Fibroblast of skin of back (primary cell): Measurements from ENCODE around the gene CLPTM1.
"Not testable (repeated sequence)": the region's sequence is repeated elsewhere in the genome, so short reads cannot be mapped to it uniquely, and the experiment has no call there.

Experiments used
- DNase-seq: peaks from one replicate; pipeline ENCODE4 v3.0.0-alpha.2; 2013

CLPTM1 gene

GRCh38 chr19:44984005-44984404, 28.8 kb downstream of the CLPTM1 start:
- no peak for DNase-seq

DNA sequence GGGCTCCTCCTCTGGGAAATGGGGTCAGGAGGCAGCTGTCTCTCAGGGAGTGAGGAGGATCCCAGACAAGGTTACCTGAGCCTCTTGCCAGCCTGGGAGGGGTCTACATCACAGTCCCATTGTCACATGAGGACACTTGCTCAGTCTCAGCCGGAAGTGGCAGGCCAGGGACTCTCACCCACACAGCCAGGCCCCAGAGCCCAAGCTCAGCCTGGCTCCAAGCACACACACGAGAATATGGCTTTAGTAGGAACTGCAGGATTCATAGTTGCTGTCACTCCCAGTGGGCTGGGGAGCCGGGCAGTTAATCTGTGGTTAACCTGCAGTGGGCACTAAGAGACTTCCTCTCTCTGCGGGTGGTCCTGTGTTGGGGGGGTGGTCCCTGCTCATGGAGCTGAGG, 30.3 kb downstream of the CLPTM1 start:
- DNase-seq = no peak

- DNase-seq = no peak
Measured at GRCh38 chr19:44986389-44986788, 31.2 kb downstream of the CLPTM1 start.

- no peak for DNase-seq
Measured at GRCh38 chr19:44987148-44987675, 32.0 kb downstream of the CLPTM1 start.

- DNase-seq = no peak
Measured at GRCh38 chr19:44988273-44988672, 33.1 kb downstream of the CLPTM1 start.

DNA sequence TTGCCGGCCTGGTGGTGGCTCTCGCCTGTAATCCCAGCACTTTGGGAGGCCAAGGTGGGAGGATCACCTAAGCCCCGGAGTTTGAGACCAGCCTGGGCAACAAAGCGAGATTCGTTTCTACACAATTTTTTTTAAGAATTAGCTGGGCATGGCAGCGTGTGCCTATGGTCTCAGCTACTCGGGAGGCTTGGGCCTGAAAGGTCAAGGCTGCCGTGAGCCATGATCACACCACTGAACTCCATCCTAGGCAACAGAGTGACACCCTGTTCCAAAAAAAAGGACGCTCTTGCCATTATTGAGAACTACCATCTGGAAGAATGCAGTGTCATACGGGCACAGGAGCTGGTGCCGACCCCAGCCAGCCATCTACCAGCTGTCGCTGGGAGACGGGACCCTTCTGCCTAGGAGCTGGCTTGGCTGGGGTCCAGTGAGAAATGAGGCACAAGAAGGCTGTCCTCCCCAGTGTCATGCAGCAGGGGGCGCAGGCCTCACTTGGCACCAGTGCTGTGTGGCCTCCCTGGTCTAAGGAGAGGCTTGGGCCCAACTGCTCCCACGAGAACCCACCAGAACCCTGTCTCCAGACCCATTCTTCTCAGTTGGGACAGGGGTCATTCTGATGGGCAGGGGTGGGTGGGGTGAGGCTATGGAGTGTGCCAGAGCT, 33.8 kb downstream of the CLPTM1 start:
- DNase-seq = peak; percentile 64

DNA sequence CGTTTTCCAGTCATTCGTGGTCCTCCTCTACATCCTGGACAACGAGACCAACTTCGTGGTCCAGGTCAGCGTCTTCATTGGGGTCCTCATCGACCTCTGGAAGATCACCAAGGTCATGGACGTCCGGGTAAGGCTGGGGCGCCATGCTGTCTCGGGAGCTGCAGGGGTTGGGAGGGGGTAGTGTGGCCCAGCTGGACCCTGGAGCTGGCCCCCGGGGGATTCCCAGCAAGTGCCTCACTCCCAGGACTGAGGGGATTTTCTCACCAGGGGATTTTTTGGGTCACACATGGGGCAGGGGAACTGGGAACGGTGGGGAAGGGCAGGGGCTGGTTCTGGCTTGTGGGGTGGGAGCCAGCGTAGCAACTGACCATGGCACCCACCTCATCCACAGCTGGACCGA, 35.3 kb downstream of the CLPTM1 start:
- no peak for DNase-seq

DNA sequence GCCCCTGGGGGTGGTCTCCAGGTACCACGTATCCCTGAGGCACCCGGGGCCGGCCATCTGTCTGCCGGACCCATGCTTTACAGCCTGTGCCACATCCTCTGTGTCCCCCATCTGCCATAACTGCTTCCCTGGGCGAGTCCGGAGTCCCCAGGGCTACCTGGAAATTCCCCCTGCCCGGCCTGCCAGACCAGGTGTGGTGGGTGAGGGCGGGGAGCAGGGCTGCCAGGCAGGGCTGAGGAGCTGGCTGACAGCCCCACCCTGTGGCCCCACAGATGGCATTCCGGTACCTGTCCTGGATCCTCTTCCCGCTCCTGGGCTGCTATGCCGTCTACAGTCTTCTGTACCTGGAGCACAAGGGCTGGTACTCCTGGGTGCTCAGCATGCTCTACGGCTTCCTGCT, 35.8 kb downstream of the CLPTM1 start:
- no peak for DNase-seq

- DNase-seq = no peak
Measured at GRCh38 chr19:44992336-44993163, 37.4 kb downstream of the CLPTM1 start.

DNA sequence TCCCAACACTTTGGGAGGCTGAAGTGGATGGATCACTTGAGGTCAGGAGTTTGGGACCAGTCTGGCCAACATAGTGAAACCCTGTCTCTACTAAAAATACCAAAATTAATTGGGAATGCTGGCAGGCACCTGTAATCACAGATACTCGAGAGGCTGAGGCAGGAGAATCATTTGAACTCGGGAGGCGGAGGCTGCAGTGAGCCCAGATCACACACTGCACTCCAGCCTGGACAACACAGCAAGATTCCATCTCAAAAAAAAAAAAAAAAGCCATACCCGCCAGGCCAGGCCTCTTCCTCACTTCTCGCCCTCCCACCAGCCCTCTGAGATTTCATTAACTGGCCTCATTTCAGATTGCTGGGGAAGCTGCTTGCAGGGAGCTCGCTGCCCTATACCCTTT, 38.3 kb downstream of the CLPTM1 start:
- DNase-seq = no peak

- DNase-seq = no peak
Measured at GRCh38 chr19:44993926-44994537, 38.9 kb downstream of the CLPTM1 start.

DNA sequence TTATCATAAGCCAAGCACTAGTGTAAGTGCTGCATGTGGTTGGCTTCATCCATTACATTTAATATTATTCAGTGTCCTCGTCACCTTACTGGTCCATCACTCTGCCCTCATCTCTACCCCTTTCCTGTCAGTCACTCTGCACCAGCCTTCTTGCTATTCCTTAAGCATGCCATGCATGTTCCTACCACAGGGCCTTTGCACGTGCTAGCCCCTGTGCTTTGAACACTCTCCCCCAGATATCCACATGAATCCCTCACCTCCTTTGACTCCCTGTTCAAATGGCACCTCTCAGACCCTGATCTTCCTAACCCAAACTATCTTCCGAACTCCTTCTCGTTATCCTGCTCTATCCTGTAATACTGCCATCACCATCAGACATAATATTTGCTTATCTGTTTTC, 42.8 kb downstream of the CLPTM1 start:
- no peak for DNase-seq

DNA sequence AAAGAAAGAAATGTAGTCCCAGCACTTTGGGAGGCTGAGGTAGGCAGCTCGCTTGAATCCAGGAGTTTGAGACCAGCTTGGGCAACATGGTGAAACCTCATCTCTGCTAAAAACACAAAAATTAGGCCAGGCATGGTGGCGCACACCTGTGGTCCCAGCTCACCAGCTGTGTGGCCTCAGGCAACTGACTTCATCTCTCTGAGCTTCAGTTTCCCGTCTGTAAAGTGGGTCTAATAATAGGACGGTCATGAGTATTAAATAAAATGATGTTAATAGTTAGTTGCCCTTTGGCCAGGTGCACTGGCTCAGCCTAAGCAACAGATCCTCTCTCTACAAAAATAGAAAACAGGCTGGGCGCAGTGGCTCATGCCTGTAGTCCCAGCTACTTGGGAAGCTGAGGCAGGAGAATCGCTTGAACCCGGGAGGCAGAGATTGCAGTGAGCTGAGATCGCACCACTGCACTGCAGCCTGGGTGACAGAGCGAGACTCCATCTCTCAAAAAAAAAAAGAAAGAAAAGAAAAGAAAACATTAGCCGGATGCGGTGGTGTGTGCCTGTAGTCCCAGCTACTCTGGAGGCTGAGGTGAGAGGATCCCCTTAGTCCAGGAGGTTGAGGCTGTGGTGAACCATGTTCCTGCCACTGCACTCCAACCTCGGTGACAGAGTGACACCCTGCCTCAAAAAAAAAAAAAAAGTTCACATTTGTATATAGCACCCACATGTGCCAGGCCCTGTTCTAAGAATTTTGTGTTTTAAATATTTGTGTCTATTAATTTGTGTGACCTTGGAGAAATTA, 44.1 kb downstream of the CLPTM1 start:
- DNase-seq = not testable (repeated sequence)

- not testable (repeated sequence) for DNase-seq
Measured at GRCh38 chr19:45000665-45001064, 45.5 kb downstream of the CLPTM1 start.

DNA sequence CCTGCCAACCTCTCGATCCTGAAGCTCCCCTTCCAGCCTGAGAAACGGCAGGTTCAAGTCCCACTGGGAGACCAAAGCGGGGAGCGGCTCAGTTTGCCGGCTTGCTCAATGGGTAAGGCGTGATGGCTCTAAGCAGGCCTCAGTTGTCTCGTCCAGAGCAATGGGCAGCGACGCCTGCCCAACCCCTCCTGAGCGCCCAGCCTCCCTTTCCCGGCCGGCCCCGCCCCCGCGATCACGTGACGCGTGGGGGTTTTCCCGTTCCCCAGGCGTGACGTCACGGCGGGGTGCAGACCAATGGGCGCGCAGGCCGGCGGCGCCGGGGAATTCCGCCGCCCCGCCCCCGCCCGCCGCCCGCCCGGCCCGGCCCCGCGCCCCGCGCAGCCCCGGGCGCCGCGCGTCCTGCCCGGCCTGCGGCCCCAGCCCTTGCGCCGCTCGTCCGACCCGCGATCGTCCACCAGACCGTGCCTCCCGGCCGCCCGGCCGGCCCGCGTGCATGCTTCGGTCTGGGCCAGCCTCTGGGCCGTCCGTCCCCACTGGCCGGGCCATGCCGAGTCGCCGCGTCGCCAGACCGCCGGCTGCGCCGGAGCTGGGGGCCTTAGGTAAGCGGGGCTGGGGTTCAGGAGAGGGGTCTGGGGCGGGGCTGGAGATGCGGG, 46.0 kb downstream of the CLPTM1 start, which contains the start of gene RELB:
TSS of gene RELB (plus strand) at position 378 of the 653 bp plus-strand sequence. CDS start at position 494, 116 bp downstream.
- peak; percentile 89 for DNase-seq

- DNase-seq = no peak
Measured at GRCh38 chr19:45003485-45003884, 48.3 kb downstream of the CLPTM1 start.

- no peak for DNase-seq
Measured at GRCh38 chr19:45005787-45006186, 50.6 kb downstream of the CLPTM1 start.

DNA sequence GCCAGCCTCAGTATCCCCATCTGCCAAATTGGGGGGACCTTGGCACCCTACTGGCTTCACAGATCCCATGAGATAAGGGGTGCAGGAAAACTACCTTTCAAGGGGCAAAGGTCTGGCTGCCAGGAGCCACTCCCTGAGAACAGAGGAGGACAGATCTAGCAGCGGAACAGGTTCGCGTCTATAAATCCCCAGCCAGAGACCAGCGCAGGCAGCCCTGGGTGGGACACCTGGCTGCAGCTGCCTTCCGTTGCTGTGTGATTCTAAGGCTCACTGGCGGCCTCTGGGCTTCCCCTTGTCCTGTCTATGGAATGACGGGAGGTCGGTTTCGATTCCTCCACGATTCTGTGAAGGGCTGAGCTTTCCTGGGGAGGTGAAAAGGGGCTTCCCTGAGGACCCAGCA, 53.4 kb downstream of the CLPTM1 start:
- no peak for DNase-seq

DNA sequence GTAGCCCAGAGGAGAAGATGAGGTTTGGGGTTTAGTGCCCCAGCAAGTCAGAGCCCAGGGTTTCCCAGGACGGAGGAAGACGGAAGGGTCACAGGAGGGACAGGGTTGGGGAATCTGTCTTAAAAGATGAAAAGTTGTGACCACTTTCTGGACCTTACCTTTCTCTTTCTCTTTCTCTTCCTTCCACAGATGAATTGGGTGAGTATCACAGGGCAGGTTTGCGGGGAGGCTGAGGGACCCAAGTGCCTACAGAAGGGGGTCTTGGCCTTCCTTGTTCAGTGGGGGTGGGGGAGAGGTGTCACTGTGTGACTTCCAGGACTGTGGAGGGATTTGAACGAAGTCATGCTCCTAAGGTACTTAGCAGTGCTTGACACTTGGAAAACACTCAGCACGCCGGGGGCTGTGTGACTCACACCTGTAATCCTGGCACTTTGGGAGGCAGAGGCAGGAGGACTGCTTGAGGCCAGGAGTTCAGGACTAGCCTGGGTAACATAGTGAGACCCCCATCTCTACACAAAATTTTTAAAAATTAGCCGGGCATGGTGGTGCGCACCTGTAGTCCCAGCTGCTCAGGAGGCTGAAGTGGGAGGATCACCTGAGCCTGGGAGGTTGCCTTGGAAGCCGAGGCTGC, 54.6 kb downstream of the CLPTM1 start:
- no peak for DNase-seq

- DNase-seq = no peak
Measured at GRCh38 chr19:45010306-45010705, 55.1 kb downstream of the CLPTM1 start.

DNA sequence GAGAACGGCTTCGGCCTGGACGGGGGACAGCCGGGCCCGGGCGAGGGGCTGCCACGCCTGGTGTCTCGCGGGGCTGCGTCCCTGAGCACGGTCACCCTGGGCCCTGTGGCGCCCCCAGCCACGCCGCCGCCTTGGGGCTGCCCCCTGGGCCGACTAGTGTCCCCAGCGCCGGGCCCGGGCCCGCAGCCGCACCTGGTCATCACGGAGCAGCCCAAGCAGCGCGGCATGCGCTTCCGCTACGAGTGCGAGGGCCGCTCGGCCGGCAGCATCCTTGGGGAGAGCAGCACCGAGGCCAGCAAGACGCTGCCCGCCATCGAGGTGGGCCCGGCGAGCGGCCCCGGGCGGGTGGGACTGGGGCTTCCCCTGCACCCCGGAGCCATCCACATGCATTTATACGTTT, 56.8 kb downstream of the CLPTM1 start:
- DNase-seq = no peak
